WI38 (cell line): ENCODE data around the gene ACOT6.
A peak's percentile ranks its signal among the peaks of the same experiment; 100 is the strongest.

Source experiments
- H3K4me3 ChIP-seq: 2 replicates; pipeline ENCODE4 v1.5.1; 2011; ENCODE audit warnings: low read depth, mild to moderate bottlenecking, control low read depth, low read length
- TF ChIP-seq, protein P1 (sequence below): IDR thresholded peaks from 2 replicates; pipeline ENCODE4 v1.5.1; 2012; ENCODE audit warnings: low read depth, mild to moderate bottlenecking, control low read depth, low read length

The ACOT6 gene

DNA sequence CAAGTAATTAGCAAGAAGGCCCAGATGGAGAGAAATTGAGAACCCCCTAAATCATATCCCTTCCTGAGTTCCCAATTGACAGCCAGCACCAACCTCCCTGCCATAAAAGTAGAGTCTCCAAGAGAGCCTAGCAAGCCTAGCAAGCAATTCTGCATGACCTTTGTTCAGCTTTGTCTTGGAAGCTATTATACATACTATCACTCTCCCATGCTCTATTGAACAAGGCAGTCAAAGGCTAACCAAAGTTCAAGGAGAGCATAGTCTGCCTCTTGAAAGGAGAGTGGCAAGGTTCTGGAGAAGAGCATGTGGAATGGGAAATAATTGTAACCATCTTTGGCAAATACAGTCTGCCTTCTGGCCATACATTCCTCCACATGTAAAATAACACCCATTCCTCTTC is 12.8 kb upstream of the ACOT6 start:
- no peak overlapping the region for H3K4me3 ChIP-seq
- TF ChIP-seq, protein P1, sequence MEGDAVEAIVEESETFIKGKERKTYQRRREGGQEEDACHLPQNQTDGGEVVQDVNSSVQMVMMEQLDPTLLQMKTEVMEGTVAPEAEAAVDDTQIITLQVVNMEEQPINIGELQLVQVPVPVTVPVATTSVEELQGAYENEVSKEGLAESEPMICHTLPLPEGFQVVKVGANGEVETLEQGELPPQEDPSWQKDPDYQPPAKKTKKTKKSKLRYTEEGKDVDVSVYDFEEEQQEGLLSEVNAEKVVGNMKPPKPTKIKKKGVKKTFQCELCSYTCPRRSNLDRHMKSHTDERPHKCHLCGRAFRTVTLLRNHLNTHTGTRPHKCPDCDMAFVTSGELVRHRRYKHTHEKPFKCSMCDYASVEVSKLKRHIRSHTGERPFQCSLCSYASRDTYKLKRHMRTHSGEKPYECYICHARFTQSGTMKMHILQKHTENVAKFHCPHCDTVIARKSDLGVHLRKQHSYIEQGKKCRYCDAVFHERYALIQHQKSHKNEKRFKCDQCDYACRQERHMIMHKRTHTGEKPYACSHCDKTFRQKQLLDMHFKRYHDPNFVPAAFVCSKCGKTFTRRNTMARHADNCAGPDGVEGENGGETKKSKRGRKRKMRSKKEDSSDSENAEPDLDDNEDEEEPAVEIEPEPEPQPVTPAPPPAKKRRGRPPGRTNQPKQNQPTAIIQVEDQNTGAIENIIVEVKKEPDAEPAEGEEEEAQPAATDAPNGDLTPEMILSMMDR = no peak

DNA sequence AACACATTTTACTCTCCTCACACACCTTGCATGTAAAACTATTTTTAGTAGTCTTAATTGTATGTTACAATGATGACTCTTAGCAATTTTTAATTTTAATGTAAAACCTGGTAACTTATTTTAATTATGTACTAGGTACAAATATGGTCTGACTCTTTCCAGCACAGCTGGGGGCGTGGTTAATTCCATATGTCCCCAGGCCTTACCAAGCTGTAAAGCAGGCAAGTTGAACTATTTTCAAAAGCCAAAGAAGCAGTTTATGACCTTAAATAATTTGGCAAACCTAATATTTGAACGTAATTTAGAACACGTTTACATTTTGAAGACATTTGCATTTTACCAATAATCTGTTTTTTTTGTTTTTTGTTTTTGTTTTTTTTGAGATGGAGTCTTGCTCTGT is 9.3 kb upstream of the ACOT6 start:
- TF ChIP-seq, protein P1 = no peak

DNA sequence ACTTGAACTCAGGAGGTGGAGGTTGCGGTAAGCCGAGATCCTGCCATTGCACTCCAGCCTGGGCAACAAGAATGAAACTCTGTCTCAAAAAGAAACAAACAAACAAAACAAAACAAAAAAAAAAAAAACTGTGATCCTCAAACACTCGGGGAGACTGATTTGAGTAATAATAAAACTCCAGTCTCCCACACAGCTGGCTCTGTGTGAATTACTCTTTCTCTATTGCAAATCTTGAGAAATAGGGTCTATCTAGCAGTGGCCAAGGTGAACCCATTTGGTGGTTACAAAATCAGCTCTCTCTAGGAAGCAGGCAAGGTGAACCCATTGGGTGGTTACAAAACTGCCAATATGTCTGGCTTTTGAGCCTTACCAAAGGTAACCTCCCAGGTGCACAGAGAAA is 6.0 kb upstream of the ACOT6 start:
- TF ChIP-seq, protein P1 = no peak

More for the DNA sequence above, 9.3 kb upstream of the ACOT6 start:
- no peak overlapping the region for H3K4me3 ChIP-seq

DNA sequence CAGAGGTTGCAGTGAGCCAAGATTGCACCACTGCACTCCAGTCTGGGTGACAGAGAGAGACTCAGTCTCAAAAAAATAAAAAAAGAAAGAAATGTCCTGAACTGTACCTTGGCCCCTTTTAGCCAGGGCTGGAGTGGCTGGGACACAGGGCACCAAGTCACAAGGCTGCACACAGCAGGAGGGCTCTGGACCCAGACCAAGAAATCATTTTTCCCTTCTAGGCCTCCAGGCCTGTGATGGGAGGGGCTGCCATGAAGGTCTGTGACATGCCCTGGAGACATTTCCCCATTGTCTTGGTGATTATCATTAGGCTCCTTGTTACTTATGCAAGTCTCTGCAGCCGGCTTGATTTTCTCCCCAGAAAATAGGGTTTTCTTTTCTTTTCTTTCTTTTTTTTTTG is 5.1 kb upstream of the ACOT6 start:
- H3K4me3 ChIP-seq = no peak overlapping the region
- TF ChIP-seq, protein P1 = no peak

More for the DNA sequence above, 6.0 kb upstream of the ACOT6 start:
- no peak overlapping the region for H3K4me3 ChIP-seq

DNA sequence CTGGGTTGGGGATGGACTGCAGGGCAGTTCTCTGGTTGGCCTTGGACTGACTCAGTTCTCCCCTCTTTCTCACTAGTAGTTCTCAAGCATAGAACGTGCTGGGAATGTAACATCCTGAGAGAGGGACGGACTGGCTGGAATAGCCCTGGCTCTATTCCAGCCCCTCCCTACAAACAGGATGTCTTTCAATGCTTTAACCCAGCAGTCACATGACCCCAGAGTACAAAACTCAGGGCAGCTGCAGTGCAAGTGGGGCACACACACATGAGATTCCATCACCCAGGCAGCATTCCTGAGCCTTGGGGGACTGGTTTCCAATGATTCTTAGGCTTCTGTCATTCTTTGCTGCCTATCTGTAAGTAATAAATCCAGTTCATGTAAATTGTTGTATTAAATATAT is 1.6 kb upstream of the ACOT6 start:
- no peak overlapping the region for H3K4me3 ChIP-seq
- TF ChIP-seq, protein P1 = no peak

DNA sequence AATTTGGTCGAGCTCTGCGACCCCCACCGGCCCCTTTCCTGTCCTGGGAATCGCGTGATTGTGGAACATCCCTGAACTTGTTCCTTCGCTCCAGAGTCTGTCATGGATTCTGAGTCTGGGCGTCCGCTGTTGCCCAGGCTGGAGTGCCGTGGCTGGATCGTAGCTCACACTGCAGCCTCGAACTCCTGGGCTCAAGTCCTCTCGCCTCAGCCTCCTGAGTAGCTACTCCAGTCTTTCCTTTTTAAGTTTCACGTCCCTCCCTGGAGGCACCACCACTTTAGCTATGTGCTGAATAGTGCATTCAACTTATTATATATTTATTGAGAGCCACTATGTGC is 698 bp downstream of the ACOT6 start:
- peak overlapping the region; percentile 65 for H3K4me3 ChIP-seq
- TF ChIP-seq, protein P1 = no peak

DNA sequence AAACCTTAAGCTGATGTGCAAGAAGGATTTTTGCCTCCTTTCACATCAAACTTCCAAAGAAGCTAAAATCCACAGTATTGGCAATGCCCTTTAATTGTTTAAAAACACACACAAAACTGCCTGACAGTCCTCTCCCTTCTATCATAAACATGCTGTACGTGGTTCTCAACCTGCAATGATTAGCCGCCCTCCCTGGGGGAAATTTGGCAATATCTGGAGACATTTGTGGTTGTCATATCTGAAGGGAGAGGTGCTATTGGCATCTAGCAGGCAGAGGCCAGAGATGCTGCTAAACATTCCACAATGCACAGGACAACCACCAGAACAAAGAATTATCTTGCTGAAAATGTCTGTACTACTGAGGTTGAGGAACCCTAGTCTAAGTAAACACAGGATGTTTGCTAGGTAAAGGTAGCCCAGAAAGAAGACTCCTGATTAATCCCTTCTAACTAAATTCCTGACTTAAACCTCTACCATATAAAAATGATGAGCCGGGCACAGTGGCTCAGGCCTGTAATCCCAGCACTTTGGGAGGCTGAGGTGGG is 1.2 kb downstream of the ACOT6 start:
- H3K4me3 ChIP-seq = peak overlapping the region; percentile 65

More for the DNA sequence above, 1.2 kb downstream of the ACOT6 start:
- TF ChIP-seq, protein P1 = no peak
